ENCODE measurements around the gene NARS2. TPM values are rescaled to one million over a fixed set of nuclear protein-coding genes. Genes with fewer than 3 reads are reported as not detected.

NARS2 gene
- total and polyA plus RNA-seq, 9 donors = 13.2 to 24.5 (median 17.1) TPM

DNA sequence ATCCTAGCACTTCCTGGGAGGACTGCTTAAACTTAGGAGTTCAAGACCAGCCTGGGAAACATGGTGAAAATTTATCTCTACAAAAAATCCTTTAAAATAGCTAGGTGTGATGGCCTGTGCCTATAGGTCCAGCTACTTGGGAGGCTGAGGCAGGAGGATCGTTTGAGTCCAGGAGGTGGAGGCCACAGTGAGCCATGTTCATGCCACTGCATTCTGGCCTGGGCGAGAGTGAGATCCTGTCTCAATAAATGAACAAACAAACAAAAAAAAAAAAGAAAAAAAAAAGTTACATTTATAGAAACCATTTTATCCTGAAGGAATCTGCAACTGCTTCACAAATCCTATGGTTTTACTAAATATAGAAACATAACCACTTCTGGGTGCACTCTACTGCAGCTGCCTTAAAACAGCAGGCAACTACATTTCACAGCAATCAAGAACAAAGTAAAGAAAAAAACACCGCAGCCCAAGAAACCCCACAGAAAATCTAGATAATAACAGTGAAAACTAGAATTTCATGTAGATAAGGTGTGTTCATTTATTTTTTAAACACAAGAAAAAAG lies 81.2 kb downstream of the NARS2 start:
- no peak overlapping the region for H3K4me3 ChIP-seq
- H3K9me3 ChIP-seq = no peaks in the 10 kb centered on the region
- no peaks in the 10 kb centered on the region for H3K27me3 ChIP-seq
- DNase-seq = no peak
- no peak overlapping the region for H3K27ac ChIP-seq
- H3K4me1 ChIP-seq (ENCODE audit: insufficient read depth) = peaks cover 1% of the 10 kb centered on the region
- WGBS, 3 donors = 91 to 97% (median 96%) methylated on average over 3 of the region's 3 CpGs
- intact Hi-C loops (cut with DNase I) = no loop called here
- TF ChIP-seq POLR2A (IDR thresholded peaks at IDR 0.05) (no peak), EP300 (IDR thresholded peaks at IDR 0.05) (no peak)
- TF ChIP-seq, protein P1, sequence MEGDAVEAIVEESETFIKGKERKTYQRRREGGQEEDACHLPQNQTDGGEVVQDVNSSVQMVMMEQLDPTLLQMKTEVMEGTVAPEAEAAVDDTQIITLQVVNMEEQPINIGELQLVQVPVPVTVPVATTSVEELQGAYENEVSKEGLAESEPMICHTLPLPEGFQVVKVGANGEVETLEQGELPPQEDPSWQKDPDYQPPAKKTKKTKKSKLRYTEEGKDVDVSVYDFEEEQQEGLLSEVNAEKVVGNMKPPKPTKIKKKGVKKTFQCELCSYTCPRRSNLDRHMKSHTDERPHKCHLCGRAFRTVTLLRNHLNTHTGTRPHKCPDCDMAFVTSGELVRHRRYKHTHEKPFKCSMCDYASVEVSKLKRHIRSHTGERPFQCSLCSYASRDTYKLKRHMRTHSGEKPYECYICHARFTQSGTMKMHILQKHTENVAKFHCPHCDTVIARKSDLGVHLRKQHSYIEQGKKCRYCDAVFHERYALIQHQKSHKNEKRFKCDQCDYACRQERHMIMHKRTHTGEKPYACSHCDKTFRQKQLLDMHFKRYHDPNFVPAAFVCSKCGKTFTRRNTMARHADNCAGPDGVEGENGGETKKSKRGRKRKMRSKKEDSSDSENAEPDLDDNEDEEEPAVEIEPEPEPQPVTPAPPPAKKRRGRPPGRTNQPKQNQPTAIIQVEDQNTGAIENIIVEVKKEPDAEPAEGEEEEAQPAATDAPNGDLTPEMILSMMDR (IDR thresholded peaks at IDR 0.05) = no peak
- H3K36me3 ChIP-seq = no peaks in the 10 kb centered on the region

DNA sequence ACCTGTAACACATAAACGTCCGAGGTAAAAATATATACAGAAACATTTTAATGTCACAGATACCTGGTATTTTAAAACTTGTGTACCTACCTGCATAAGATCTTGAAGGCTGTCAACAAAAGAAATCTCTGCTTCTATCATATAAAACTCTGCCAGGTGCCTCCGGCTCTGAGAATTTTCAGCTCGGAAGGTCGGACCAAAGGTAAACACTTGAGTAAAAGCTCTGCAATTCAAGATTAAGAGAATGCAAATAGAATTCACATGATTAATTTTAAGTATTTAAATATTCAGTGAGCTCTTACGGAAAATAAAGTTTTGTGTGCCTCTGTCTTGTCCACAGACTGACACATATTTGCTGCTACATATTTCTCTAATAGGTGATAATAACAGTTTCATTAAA lies 81.7 kb downstream of the NARS2 start:
- 70 to 90% (median 80%) methylated on average over 6 of the region's 6 CpGs for WGBS, 3 donors
- intact Hi-C loops (cut with DNase I) = no loop called here
- no peaks in the 10 kb centered on the region for H3K36me3 ChIP-seq

DNA sequence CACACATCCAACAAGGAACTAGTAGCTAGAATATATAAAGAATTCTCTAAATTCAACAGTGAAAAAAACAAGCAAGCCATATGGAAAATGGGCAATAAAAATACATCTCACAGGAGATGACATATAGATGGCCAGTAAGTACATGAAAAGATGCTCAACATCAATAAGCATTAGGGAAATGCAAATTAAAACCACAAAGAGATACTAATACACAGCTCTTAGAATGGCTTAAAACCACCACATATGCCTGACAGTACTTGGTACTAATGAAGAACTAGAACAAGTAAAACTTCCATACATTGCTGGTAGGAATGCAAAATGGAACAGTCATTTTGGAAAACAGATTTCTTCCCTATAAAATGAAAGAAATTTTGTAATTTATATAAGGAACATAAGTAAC lies 85.5 kb downstream of the NARS2 start:
- Histone ChIP-seq H3K36me3 (no peaks in the 10 kb centered on the region), H3K4me1 (ENCODE audit: insufficient read depth) (no peaks in the 10 kb centered on the region), H3K27ac (no peak overlapping the region), H3K27me3 (no peaks in the 10 kb centered on the region), H3K4me3 (no peak overlapping the region), H3K9me3 (no peaks in the 10 kb centered on the region)
- intact Hi-C loops (cut with DNase I) = no loop called here
- DNase-seq = no peak
- no peak for TF ChIP-seq POLR2A (IDR thresholded peaks at IDR 0.05)
- TF ChIP-seq EP300 (IDR thresholded peaks at IDR 0.05) = no peak
- TF ChIP-seq, protein P1 (IDR thresholded peaks at IDR 0.05) = no peak

More for the DNA sequence above, 81.7 kb downstream of the NARS2 start:
- Histone ChIP-seq H3K4me1 (ENCODE audit: insufficient read depth) (peaks cover 1% of the 10 kb centered on the region), H3K4me3 (no peak overlapping the region), H3K27ac (no peak overlapping the region), H3K27me3 (no peaks in the 10 kb centered on the region), H3K9me3 (no peaks in the 10 kb centered on the region)
- no peak for DNase-seq
- TF ChIP-seq, protein P1 (IDR thresholded peaks at IDR 0.05) = no peak
- TF ChIP-seq POLR2A (IDR thresholded peaks at IDR 0.05) = no peak
- no peak for TF ChIP-seq EP300 (IDR thresholded peaks at IDR 0.05)

DNA sequence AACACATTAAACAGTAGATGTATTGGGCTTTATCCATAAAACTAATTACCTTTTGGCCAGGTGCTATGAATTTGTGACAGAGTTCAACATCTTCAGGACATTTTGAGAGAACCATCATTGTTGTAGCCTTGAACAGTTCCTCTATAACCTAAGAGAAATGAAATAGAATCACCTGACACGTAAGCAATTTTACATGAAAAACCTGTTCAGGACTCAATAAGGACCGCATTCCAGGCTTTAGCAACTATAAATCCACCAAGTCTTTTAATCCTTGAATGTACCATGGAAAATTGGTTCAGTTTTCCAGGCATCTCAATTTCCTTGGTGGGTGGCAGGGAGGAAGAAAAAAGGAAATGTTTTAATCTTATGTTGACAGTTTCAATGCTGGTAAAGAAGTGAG lies 96.1 kb downstream of the NARS2 start:
- Histone ChIP-seq H3K27me3 (no peaks in the 10 kb centered on the region), H3K36me3 (no peaks in the 10 kb centered on the region), H3K27ac (no peak overlapping the region), H3K4me1 (ENCODE audit: insufficient read depth) (no peaks in the 10 kb centered on the region), H3K4me3 (no peak overlapping the region), H3K9me3 (no peaks in the 10 kb centered on the region)
- intact Hi-C loops (cut with DNase I) = no loop called here
- no peak for TF ChIP-seq EP300 (IDR thresholded peaks at IDR 0.05)
- TF ChIP-seq, protein P1 (IDR thresholded peaks at IDR 0.05) = no peak
- TF ChIP-seq POLR2A (IDR thresholded peaks at IDR 0.05) = no peak
- WGBS, 3 donors = 95 to 99% (median 98%) methylated on average over 2 of the region's 2 CpGs
- no peak for DNase-seq

Data from ovary (tissue), 9 donors.